ENCODE results near the gene FTSJ3.

DNA sequence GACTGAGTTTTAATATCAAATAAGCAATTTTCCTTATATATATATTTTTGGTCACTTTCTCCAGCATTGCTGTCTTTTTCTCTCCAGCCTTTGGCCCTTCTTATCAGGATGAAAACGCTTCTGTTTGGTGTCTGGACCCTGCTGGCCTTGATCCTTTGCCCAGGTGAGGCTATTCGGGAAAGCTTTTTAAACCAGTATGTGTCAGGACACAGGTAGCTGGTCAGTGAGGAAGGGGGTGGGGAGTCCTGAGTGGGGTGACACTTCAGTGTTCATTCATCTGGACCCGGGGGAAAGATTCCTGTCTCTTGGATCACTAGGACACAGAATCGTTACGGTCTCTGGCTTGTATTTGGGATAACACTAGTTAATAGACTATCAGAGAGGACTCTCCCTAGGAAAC is 27.2 kb upstream of the FTSJ3 start:
- TF ChIP-seq, protein P1, sequence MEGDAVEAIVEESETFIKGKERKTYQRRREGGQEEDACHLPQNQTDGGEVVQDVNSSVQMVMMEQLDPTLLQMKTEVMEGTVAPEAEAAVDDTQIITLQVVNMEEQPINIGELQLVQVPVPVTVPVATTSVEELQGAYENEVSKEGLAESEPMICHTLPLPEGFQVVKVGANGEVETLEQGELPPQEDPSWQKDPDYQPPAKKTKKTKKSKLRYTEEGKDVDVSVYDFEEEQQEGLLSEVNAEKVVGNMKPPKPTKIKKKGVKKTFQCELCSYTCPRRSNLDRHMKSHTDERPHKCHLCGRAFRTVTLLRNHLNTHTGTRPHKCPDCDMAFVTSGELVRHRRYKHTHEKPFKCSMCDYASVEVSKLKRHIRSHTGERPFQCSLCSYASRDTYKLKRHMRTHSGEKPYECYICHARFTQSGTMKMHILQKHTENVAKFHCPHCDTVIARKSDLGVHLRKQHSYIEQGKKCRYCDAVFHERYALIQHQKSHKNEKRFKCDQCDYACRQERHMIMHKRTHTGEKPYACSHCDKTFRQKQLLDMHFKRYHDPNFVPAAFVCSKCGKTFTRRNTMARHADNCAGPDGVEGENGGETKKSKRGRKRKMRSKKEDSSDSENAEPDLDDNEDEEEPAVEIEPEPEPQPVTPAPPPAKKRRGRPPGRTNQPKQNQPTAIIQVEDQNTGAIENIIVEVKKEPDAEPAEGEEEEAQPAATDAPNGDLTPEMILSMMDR (conservative IDR thresholded peaks at IDR 0.05) = no peak
- TF ChIP-seq ZFX (IDR thresholded peaks at IDR 0.05) = no peak

Data from C4-2B (cell line).